Activated B cell treated with CpG ODN at 0.5 μM for 24 hours (primary cell): ENCODE data around the gene APBA1. TPM values are rescaled to one million over a fixed set of nuclear protein-coding genes. Genes with fewer than 3 reads are reported as not detected.

ENCODE experiments used
- ATAC-seq: fragments of 200-7000 bp; cut with Tn5 transposase; one replicate; pipeline ENCODE4 v1.10.0; 2021; ENCODE audit warnings: low read depth, mild to moderate bottlenecking, moderate library complexity
- CTCF ChIA-PET: fragments of 350-600 bp; sonication (Branson Sonifier 250); formaldehyde crosslinking; loops from one replicate; lab custom pipeline; 2021; ENCODE audit warnings: antibody characterized with exemption; lab: Charles Lee
- POLR2A ChIA-PET: fragments of 350-600 bp; sonication (Branson Sonifier 250); formaldehyde crosslinking; loops from one replicate; lab custom pipeline; 2021; ENCODE audit warnings: antibody characterized with exemption; lab: Charles Lee
- DNase-seq: peaks from one replicate; pipeline ENCODE4 v3.0.0; 2022
- H3K27ac Mint-ChIP-seq: one replicate; pipeline ENCODE4 v1.8.0; 2020; ENCODE audit warnings: mixed read lengths
- H3K27me3 Mint-ChIP-seq: one replicate; pipeline ENCODE4 v1.8.0; 2021; ENCODE audit warnings: mixed read lengths
- H3K36me3 Mint-ChIP-seq: one replicate; pipeline ENCODE4 v1.8.0; 2021; ENCODE audit warnings: low read depth, mixed read lengths
- H3K4me1 Mint-ChIP-seq: one replicate; pipeline ENCODE4 v1.8.0; 2021; ENCODE audit warnings: mixed read lengths
- H3K4me3 Mint-ChIP-seq: one replicate; pipeline ENCODE4 v1.8.0; 2020; ENCODE audit warnings: mild to moderate bottlenecking, mixed read lengths
- H3K9me3 Mint-ChIP-seq: one replicate; pipeline ENCODE4 v1.8.0; 2020; ENCODE audit warnings: mixed read lengths
- intact Hi-C: fragments of 100-400 bp; cut with micrococcal nuclease; formaldehyde crosslinking; loops from one replicate; pipeline ENCODE4 v1.15.1; 2024
- total RNA-seq: library from RNA; stranded (reverse); gene quantifications from 2 replicates; pipeline ENCODE4 v1.2.3, GENCODE V29; 2022
- TF ChIP-seq, protein P1 (sequence below): fragments of 200-600 bp; IDR thresholded peaks from one replicate; pipeline ENCODE4 v1.8.0; 2022; ENCODE audit warnings: antibody characterized with exemption, mild to moderate bottlenecking

Gene APBA1
- total RNA-seq, 1 donor from 2014 or later = not detected

GRCh38 chr9:69617006-69617405 is 55.2 kb downstream of the APBA1 start:
- no peaks in the 10 kb centered on the region for H3K4me1 Mint-ChIP-seq
- ChIA-PET CTCF (no interaction called here), POLR2A (no interaction called here)
- H3K4me3 Mint-ChIP-seq = no peak overlapping the region
- no peaks in the 10 kb centered on the region for H3K27me3 Mint-ChIP-seq
- TF ChIP-seq, protein P1, sequence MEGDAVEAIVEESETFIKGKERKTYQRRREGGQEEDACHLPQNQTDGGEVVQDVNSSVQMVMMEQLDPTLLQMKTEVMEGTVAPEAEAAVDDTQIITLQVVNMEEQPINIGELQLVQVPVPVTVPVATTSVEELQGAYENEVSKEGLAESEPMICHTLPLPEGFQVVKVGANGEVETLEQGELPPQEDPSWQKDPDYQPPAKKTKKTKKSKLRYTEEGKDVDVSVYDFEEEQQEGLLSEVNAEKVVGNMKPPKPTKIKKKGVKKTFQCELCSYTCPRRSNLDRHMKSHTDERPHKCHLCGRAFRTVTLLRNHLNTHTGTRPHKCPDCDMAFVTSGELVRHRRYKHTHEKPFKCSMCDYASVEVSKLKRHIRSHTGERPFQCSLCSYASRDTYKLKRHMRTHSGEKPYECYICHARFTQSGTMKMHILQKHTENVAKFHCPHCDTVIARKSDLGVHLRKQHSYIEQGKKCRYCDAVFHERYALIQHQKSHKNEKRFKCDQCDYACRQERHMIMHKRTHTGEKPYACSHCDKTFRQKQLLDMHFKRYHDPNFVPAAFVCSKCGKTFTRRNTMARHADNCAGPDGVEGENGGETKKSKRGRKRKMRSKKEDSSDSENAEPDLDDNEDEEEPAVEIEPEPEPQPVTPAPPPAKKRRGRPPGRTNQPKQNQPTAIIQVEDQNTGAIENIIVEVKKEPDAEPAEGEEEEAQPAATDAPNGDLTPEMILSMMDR = no peak
- ATAC-seq (no peak), DNase-seq (no peak)
- intact Hi-C loops = no loop called here
- H3K9me3 Mint-ChIP-seq = no peaks in the 10 kb centered on the region
- no peak overlapping the region for H3K27ac Mint-ChIP-seq
- no peaks in the 10 kb centered on the region for H3K36me3 Mint-ChIP-seq

DNA sequence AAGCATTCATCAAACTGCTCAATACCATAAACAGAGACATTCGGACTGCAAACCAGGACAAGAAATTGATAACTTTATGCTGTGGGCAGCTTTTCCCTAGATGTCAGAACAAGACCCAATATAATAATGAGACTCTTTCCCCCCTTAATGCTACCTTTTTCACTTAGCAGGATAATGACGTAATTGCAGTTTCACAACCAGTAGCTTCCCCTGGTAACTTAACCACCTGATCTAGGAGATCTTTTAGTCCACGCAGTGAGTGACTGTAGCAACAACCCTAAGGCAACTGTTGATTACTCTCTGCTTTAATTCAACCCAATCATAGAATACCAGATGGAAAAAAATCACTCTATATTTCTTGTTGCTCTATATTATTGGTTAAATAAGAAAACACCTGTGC is 56.3 kb downstream of the APBA1 start:
- Mint-ChIP-seq H3K9me3 (no peaks in the 10 kb centered on the region), H3K27ac (no peak overlapping the region), H3K4me1 (no peaks in the 10 kb centered on the region), H3K36me3 (no peaks in the 10 kb centered on the region), H3K4me3 (no peak overlapping the region), H3K27me3 (no peaks in the 10 kb centered on the region)
- no peak for ATAC-seq
- intact Hi-C loops = no loop called here
- ChIA-PET POLR2A (no interaction called here), CTCF (no interaction called here)
- DNase-seq = no peak
- TF ChIP-seq, protein P1 = no peak

DNA sequence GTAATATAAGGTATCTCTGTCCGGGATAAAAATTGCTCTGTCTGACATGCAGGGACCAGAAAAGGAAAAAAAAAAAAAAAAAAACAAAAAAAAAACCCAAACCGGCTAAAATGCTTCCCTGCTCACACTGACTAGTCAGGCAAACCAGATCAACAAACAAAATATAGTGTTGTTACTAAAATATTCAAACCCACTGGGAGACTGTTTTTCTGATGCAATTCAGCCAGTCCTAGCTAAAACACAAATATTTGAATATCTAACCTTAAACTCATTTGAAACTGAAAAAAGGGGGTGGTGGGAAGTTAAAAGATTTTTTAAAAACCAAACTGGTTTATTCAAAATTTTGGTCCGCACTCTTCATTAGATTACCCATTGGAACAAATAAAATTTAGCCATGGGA is 61.0 kb downstream of the APBA1 start:
- intact Hi-C loops = no loop called here
- CTCF ChIA-PET = no interaction called here
- no peak for ATAC-seq

GRCh38 chr9:69609156-69609555 is 63.0 kb downstream of the APBA1 start:
- Mint-ChIP-seq H3K27me3 (no peaks in the 10 kb centered on the region), H3K9me3 (no peaks in the 10 kb centered on the region), H3K4me3 (no peak overlapping the region), H3K4me1 (no peaks in the 10 kb centered on the region), H3K36me3 (no peaks in the 10 kb centered on the region), H3K27ac (no peak overlapping the region)
- TF ChIP-seq, protein P1 = no peak
- intact Hi-C loops = no loop called here
- DNase-seq = no peak
- CTCF ChIA-PET = no interaction called here
- POLR2A ChIA-PET = no interaction called here
- ATAC-seq = no peak

More for the DNA sequence above, 61.0 kb downstream of the APBA1 start:
- no peak overlapping the region for H3K27ac Mint-ChIP-seq
- H3K4me3 Mint-ChIP-seq = no peak overlapping the region
- no peaks in the 10 kb centered on the region for H3K4me1 Mint-ChIP-seq
- no peaks in the 10 kb centered on the region for H3K27me3 Mint-ChIP-seq
- H3K36me3 Mint-ChIP-seq = no peaks in the 10 kb centered on the region
- no peaks in the 10 kb centered on the region for H3K9me3 Mint-ChIP-seq
- POLR2A ChIA-PET = no interaction called here
- TF ChIP-seq, protein P1 = no peak
- DNase-seq = no peak

- no peaks in the 10 kb centered on the region for H3K36me3 Mint-ChIP-seq
- ChIA-PET POLR2A (no interaction called here), CTCF (no interaction called here)
- TF ChIP-seq, protein P1 = no peak
- intact Hi-C loops = no loop called here
- no peak for DNase-seq
- no peak overlapping the region for H3K4me3 Mint-ChIP-seq
- no peaks in the 10 kb centered on the region for H3K27me3 Mint-ChIP-seq
- H3K4me1 Mint-ChIP-seq = no peaks in the 10 kb centered on the region
- H3K9me3 Mint-ChIP-seq = no peaks in the 10 kb centered on the region
- no peak overlapping the region for H3K27ac Mint-ChIP-seq
- no peak for ATAC-seq
Measured at GRCh38 chr9:69606089-69606488, 66.1 kb downstream of the APBA1 start.
